GM19324 (cell line): Measurements from ENCODE around the gene YWHAE.

Experiments used
- ATAC-seq: cut with Tn5 transposase; IDR thresholded peaks from one replicate; pipeline ENCODE4 v1.9.1; 2021; ENCODE audit warnings: mild to moderate bottlenecking, moderate library complexity; ENCODE audit not compliant: unreplicated experiment, low FRiP score

The YWHAE gene

GRCh38 chr17:1298606-1299005 is 101.4 kb downstream of the YWHAE start:
- no peak for ATAC-seq
